GM12872 (cell line): Measurements from ENCODE around the gene HS2ST1.

Source experiments
- TF ChIP-seq, protein P1 (sequence below): IDR thresholded peaks from 3 replicates; pipeline ENCODE4 v1.5.1; 2011; ENCODE audit warnings: low read depth, mild to moderate bottlenecking, low read length, moderate library complexity; ENCODE audit not compliant: insufficient read depth

Gene HS2ST1

DNA sequence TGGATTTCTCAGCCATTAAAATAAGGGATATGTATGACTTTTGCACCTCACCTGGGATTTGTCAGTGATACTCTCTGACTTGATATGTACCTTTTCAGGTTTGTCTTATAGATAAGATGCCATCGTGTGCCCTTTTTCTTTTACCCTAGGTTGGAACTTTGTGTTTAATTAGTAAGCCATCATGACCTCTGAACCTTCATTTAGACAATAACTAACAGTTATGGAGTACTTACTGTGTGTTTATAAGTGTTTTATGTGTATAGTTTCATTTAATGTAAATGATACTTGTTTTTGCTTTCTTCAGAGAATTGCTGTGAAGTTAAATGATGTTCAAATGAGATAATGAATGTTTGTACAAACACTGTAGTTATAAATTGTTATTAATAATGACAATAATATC, 14.4 kb downstream of the HS2ST1 start:
- TF ChIP-seq, protein P1, sequence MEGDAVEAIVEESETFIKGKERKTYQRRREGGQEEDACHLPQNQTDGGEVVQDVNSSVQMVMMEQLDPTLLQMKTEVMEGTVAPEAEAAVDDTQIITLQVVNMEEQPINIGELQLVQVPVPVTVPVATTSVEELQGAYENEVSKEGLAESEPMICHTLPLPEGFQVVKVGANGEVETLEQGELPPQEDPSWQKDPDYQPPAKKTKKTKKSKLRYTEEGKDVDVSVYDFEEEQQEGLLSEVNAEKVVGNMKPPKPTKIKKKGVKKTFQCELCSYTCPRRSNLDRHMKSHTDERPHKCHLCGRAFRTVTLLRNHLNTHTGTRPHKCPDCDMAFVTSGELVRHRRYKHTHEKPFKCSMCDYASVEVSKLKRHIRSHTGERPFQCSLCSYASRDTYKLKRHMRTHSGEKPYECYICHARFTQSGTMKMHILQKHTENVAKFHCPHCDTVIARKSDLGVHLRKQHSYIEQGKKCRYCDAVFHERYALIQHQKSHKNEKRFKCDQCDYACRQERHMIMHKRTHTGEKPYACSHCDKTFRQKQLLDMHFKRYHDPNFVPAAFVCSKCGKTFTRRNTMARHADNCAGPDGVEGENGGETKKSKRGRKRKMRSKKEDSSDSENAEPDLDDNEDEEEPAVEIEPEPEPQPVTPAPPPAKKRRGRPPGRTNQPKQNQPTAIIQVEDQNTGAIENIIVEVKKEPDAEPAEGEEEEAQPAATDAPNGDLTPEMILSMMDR, result no peak

DNA sequence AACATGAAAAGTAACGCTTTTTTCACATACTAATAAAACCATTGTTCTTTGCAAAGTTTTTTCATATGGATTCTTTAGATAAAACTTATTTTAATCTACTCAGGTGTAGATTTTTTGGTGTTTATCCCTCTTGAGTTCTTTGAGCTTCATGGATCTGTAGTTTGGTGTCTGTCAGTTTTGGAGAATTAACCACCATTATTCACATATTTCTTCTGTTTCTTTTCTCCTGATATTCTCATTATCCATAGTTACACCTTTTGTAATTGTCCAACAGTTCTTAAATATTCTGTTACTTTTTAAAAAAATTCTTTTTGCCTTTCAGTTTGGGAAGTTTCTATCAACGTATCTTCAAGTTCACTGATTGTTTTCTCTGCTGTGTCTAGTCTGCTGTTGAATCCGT, 18.6 kb downstream of the HS2ST1 start:
- TF ChIP-seq, protein P1, result no peak

DNA sequence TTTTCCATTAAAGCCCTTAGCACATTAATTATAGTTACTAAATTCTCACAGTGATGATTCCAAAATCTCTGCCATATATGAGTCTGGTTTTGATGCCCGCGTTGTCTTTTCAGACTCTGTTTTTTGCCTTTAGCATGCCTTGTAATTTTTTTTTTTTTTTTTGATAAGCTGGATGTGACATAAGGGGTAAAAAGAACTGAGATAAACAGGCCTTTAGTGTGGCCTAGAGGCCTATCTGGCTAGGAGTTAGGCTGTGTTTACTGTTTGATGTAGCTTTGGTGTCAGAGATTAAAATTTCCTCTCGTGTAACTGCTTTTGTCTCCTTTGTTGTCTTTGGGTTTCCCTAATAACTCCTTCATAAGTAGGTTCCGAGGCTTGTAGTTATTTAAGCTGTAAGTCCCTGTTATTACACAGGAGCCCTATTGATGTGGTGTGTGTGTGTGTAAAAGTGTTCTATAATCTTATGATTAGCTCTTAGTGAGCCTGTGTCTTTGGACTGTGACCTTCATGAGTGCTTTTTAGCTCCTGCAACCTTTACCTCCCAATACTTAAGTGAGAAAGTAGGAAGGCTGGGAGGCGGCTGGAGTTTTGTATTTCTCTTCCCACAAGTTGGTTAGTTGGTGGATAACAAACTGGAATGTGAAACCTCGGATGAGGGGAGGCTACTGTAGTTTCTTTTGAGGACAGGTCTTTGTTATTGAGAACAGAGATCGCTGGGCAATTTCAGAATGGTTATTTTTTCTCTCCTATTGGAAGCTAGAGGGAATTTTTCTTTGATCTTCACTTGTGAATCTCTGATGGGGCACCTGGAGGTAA, 19.3 kb downstream of the HS2ST1 start:
- TF ChIP-seq, protein P1, result no peak

- TF ChIP-seq, protein P1, result no peak
Observed at GRCh38 chr1:86938450-86938849, 24.0 kb downstream of the HS2ST1 start.

GRCh38 chr1:86938855-86939254, 24.4 kb downstream of the HS2ST1 start:
- TF ChIP-seq, protein P1, result no peak

DNA sequence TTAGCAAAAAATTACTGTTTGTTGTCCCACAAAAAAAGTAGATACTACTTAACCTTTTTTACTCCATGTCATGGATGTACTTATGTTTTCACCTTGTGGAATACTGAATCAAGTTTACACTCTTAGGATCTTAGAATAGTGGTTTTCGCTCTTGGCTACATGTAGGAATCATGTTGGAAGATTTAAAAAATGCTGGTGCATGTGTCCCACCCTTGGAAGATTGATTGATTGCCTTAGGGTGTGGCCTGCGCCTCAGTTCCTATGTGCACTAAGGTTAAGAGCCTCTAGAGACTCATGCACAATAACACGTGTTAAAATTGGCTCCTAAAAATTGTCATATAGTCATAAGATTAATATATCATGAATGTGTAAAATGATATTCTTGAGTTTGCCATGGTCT, 25.0 kb downstream of the HS2ST1 start:
- TF ChIP-seq, protein P1, result no peak

- TF ChIP-seq, protein P1, result no peak
Observed at GRCh38 chr1:86940599-86940998, 26.2 kb downstream of the HS2ST1 start.
